GM12872 (cell line): ENCODE measurements around the gene KLHL41.

Experiments
- CTCF ChIP-seq: IDR thresholded peaks from 3 replicates; pipeline ENCODE4 v1.5.1; 2011; ENCODE audit warnings: low read depth, mild to moderate bottlenecking, low read length, moderate library complexity; ENCODE audit not compliant: insufficient read depth

KLHL41 gene

GRCh38 chr2:169472249-169472648 lies 37.3 kb upstream of the KLHL41 start:
- no peak for TF ChIP-seq CTCF

GRCh38 chr2:169476459-169476858 lies 33.0 kb upstream of the KLHL41 start:
- TF ChIP-seq CTCF, result no peak

- no peak for TF ChIP-seq CTCF
Measured at GRCh38 chr2:169478339-169478738, 31.2 kb upstream of the KLHL41 start.

- TF ChIP-seq CTCF, result no peak
Measured at GRCh38 chr2:169478745-169479256, 30.7 kb upstream of the KLHL41 start.

GRCh38 chr2:169479257-169480078 lies 30.0 kb upstream of the KLHL41 start, which contains the start of gene BBS5:
Gene BBS5 (plus strand): TSS chr2:169479494. CDS start chr2:169479554, 60 bp downstream.
- peak; percentile 67 for TF ChIP-seq CTCF

- TF ChIP-seq CTCF, result no peak
Measured at GRCh38 chr2:169480079-169480465, 29.4 kb upstream of the KLHL41 start.

GRCh38 chr2:169485650-169486138 lies 23.8 kb upstream of the KLHL41 start:
- no peak for TF ChIP-seq CTCF
